ENCODE results near the gene DVL1. TPM values are rescaled to one million over a fixed set of nuclear protein-coding genes. Genes with fewer than 3 reads are reported as not detected.
A peak's percentile ranks its signal among the peaks of the same experiment; 100 is the strongest.

The DVL1 gene
- total and polyA plus RNA-seq, 10 of the 15 experiments (the other 5 are each of a cell fraction or from before 2014, with no cell fraction given), result 0.10 to 31.1 (median 4.6) TPM

- TF ChIP-seq NR2C2 (IDR thresholded peaks at IDR 0.05; ENCODE audit: borderline replicate concordance, control insufficient read depth, insufficient read length, low read depth), result no peak
- peak in 1 of 2 experiments; percentile 32; a peak in 1 of 4 replicates for TF ChIP-seq EP300 (IDR thresholded peaks at IDR 0.05; ENCODE audit: borderline replicate concordance in 1 of 2, control insufficient read depth in 1 of 2, low read depth in 2 of 2, low read length in 2 of 2)
- peak; percentile 94 for TF ChIP-seq RELA (IDR thresholded peaks at IDR 0.05; ENCODE audit: borderline replicate concordance, partially characterized antibody)
- no peak for TF ChIP-seq CBX3 (IDR thresholded peaks at IDR 0.05; ENCODE audit: borderline replicate concordance, low read depth)
- TF ChIP-seq ZSCAN29 (IDR thresholded peaks at IDR 0.05), result peak; percentile 91
- TF ChIP-seq WRNIP1 (IDR thresholded peaks at IDR 0.05; ENCODE audit: borderline replicate concordance, low read depth, low read length), result 0 out of 2 replicates have a peak, but pooled peaks have one; percentile 35
- TF ChIP-seq ATF2 (IDR thresholded peaks at IDR 0.05; ENCODE audit: low read length), result no peak
- TF ChIP-seq STAT1 (conservative IDR thresholded peaks at IDR 0.05), result peak; percentile 99
- TF ChIP-seq, protein P1, sequence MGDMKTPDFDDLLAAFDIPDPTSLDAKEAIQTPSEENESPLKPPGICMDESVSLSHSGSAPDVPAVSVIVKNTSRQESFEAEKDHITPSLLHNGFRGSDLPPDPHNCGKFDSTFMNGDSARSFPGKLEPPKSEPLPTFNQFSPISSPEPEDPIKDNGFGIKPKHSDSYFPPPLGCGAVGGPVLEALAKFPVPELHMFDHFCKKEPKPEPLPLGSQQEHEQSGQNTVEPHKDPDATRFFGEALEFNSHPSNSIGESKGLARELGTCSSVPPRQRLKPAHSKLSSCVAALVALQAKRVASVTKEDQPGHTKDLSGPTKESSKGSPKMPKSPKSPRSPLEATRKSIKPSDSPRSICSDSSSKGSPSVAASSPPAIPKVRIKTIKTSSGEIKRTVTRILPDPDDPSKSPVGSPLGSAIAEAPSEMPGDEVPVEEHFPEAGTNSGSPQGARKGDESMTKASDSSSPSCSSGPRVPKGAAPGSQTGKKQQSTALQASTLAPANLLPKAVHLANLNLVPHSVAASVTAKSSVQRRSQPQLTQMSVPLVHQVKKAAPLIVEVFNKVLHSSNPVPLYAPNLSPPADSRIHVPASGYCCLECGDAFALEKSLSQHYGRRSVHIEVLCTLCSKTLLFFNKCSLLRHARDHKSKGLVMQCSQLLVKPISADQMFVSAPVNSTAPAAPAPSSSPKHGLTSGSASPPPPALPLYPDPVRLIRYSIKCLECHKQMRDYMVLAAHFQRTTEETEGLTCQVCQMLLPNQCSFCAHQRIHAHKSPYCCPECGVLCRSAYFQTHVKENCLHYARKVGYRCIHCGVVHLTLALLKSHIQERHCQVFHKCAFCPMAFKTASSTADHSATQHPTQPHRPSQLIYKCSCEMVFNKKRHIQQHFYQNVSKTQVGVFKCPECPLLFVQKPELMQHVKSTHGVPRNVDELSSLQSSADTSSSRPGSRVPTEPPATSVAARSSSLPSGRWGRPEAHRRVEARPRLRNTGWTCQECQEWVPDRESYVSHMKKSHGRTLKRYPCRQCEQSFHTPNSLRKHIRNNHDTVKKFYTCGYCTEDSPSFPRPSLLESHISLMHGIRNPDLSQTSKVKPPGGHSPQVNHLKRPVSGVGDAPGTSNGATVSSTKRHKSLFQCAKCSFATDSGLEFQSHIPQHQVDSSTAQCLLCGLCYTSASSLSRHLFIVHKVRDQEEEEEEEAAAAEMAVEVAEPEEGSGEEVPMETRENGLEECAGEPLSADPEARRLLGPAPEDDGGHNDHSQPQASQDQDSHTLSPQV (IDR thresholded peaks at IDR 0.05), result peak; percentile 81
- TF ChIP-seq NFXL1 (IDR thresholded peaks at IDR 0.05; ENCODE audit: borderline replicate concordance), result no peak; the same call in 1 of the 2 replicates
- TF ChIP-seq HDAC6 (IDR thresholded peaks at IDR 0.05; ENCODE audit: unreplicated experiment), result peak; percentile 20
- TF ChIP-seq, protein P2, sequence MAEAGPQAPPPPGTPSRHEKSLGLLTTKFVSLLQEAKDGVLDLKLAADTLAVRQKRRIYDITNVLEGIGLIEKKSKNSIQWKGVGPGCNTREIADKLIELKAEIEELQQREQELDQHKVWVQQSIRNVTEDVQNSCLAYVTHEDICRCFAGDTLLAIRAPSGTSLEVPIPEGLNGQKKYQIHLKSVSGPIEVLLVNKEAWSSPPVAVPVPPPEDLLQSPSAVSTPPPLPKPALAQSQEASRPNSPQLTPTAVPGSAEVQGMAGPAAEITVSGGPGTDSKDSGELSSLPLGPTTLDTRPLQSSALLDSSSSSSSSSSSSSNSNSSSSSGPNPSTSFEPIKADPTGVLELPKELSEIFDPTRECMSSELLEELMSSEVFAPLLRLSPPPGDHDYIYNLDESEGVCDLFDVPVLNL (IDR thresholded peaks at IDR 0.05; ENCODE audit: low read depth, low read length), result no peak
- peak; percentile 98 for TF ChIP-seq CBX5 (IDR thresholded peaks at IDR 0.05; ENCODE audit: low read depth)
- peak; percentile 22 for TF ChIP-seq MYC (IDR thresholded peaks at IDR 0.05; ENCODE audit: insufficient read depth, insufficient read length, insufficient replicate concordance, low read length, severe bottlenecking)
- peak; percentile 96 for TF ChIP-seq CREM (IDR thresholded peaks at IDR 0.05; ENCODE audit: low read depth)
- TF ChIP-seq, protein P3, sequence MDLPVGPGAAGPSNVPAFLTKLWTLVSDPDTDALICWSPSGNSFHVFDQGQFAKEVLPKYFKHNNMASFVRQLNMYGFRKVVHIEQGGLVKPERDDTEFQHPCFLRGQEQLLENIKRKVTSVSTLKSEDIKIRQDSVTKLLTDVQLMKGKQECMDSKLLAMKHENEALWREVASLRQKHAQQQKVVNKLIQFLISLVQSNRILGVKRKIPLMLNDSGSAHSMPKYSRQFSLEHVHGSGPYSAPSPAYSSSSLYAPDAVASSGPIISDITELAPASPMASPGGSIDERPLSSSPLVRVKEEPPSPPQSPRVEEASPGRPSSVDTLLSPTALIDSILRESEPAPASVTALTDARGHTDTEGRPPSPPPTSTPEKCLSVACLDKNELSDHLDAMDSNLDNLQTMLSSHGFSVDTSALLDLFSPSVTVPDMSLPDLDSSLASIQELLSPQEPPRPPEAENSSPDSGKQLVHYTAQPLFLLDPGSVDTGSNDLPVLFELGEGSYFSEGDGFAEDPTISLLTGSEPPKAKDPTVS (IDR thresholded peaks at IDR 0.05; ENCODE audit: low read depth, low read length), result no peak
- peak; percentile 97 for TF ChIP-seq RCOR1 (conservative IDR thresholded peaks at IDR 0.05; ENCODE audit: low read depth, low read length)
- TF ChIP-seq MTA2 (IDR thresholded peaks at IDR 0.05; ENCODE audit: low read depth), result peak; percentile 77
- TF ChIP-seq, protein P4, sequence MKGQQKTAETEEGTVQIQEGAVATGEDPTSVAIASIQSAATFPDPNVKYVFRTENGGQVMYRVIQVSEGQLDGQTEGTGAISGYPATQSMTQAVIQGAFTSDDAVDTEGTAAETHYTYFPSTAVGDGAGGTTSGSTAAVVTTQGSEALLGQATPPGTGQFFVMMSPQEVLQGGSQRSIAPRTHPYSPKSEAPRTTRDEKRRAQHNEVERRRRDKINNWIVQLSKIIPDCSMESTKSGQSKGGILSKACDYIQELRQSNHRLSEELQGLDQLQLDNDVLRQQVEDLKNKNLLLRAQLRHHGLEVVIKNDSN (IDR thresholded peaks at IDR 0.05; ENCODE audit: borderline replicate concordance, extremely low read length, insufficient read depth, low read depth, low read length), result peak; percentile 17
- peak; percentile 92 for TF ChIP-seq KLF5 (IDR thresholded peaks at IDR 0.05; ENCODE audit: partially characterized antibody)
These were observed 25.9 kb upstream of the DVL1 start, which contains the start of gene AURKAIP1 (continued) for GRCh38 chr1:1374929-1375662.
